Sigmoid colon (tissue), 7 donors: ENCODE measurements around the gene CCNL2. TPM values are rescaled to one million over a fixed set of nuclear protein-coding genes. Genes with fewer than 3 reads are reported as not detected.

Experiments used
- DNase-seq: peaks from one replicate; pipeline ENCODE4 v3.0.0-alpha.2; 2019
- H3K27ac ChIP-seq, 4 donors: fragments of 200-600 bp; sonication (generic); one replicate each; pipeline ENCODE4 v1.5.1; 2016 to 2019; ENCODE audit warnings: mild to moderate bottlenecking in 1 of 4
- H3K27me3 ChIP-seq, 3 donors: fragments of 200-600 bp; sonication (generic); one replicate each; pipeline ENCODE4 v1.5.1; 2019; ENCODE audit warnings: mild to moderate bottlenecking in 1 of 3
- H3K36me3 ChIP-seq, 4 donors: fragments of 200-600 bp; sonication (generic); one replicate each; pipeline ENCODE4 v1.5.1; 2016 to 2019
- H3K4me1 ChIP-seq, 4 donors: fragments of 200-600 bp; sonication (generic); one replicate each; pipeline ENCODE4 v1.5.1; 2017 to 2019
- H3K4me3 ChIP-seq, 4 donors: fragments of 200-600 bp; sonication (generic); one replicate each; pipeline ENCODE4 v1.5.1; 2017 to 2019; ENCODE audit warnings: mild to moderate bottlenecking in 2 of 4, moderate library complexity in 1 of 4
- H3K9me3 ChIP-seq, 4 donors: fragments of 200-600 bp in 3 of 4; sonication (generic) in 3 of 4; one replicate each; pipeline versions ENCODE4 v1.5.1 to v1.6.1; 2013 to 2019
- EP300 ChIP-seq, 4 donors: sonication (generic); formaldehyde crosslinking; IDR thresholded peaks; one replicate each; pipeline ENCODE4 v1.6.1; 2017; ENCODE audit warnings: antibody characterized with exemption in 4 of 4
- POLR2A ChIP-seq, 2 donors: fragments of 450-650 bp; IDR thresholded peaks; one replicate each; pipeline ENCODE4 v1.6.1; 2016; ENCODE audit warnings: antibody characterized with exemption in 2 of 2, mild to moderate bottlenecking in 2 of 2, moderate library complexity in 2 of 2
- POLR2AphosphoS5 ChIP-seq, 4 donors: sonication (generic); formaldehyde crosslinking; IDR thresholded peaks; one replicate each; pipeline ENCODE4 v1.6.1; 2017; ENCODE audit warnings: antibody characterized with exemption in 4 of 4
- WGBS, 2 donors: extraction: QIAGEN DNeasy Blood & Tissue Kit; methylation state at CpG; one replicate each; pipeline ENCODE4 v1.1.7; 2013; 5-methylcytosine and 5-hydroxymethylcytosine counted together
- intact Hi-C: fragments of 100-400 bp; cut with DNase I; formaldehyde crosslinking; loops from one replicate; pipeline ENCODE4 v1.15.1; 2023
- polyA plus RNA-seq, 3 donors: library from polyadenylated mRNA; stranded (reverse); fragments of 200-250 nt; gene quantifications; one replicate each; pipeline ENCODE4 v1.2.3, GENCODE V29; 2013
- total RNA-seq, 4 donors: library from RNA; depleted of rRNA; stranded (reverse); fragments of >200 nt; gene quantifications; one replicate each; pipeline ENCODE4 v1.1.0, GENCODE V29; 2016
- TF ChIP-seq, protein P1 (sequence below), 4 experiments: fragments of 450-650 bp in 3 of 4; fragments of 200-600 bp in 1 of 4; IDR thresholded peaks; one replicate each; pipeline ENCODE4 v1.5.1; 2016 to 2019; ENCODE audit warnings: antibody characterized with exemption in 4 of 4, mild to moderate bottlenecking in 3 of 4, moderate library complexity in 2 of 4
- donor health status: healthy with polysubstance abuse.
- donor health status: Bipolar disorder and iron deficiency.
- donor health status: healthy.

CCNL2 gene
- total and polyA plus RNA-seq, 7 donors = 15.0 to 375 (median 139) TPM

GRCh38 chr1:1340185-1340584, 59.0 kb downstream of the CCNL2 start:
- DNase-seq = no peak
- H3K4me3 ChIP-seq = no peak overlapping the region
- peaks cover 0 to 12% (median 9%) of the 10 kb centered on the region in 4 donors for H3K4me1 ChIP-seq
- no peak overlapping the region for H3K27ac ChIP-seq
- peaks cover 16 to 64% (median 37%) of the 10 kb centered on the region in 4 donors for H3K36me3 ChIP-seq
- intact Hi-C loops = no loop called here
- TF ChIP-seq, protein P1, sequence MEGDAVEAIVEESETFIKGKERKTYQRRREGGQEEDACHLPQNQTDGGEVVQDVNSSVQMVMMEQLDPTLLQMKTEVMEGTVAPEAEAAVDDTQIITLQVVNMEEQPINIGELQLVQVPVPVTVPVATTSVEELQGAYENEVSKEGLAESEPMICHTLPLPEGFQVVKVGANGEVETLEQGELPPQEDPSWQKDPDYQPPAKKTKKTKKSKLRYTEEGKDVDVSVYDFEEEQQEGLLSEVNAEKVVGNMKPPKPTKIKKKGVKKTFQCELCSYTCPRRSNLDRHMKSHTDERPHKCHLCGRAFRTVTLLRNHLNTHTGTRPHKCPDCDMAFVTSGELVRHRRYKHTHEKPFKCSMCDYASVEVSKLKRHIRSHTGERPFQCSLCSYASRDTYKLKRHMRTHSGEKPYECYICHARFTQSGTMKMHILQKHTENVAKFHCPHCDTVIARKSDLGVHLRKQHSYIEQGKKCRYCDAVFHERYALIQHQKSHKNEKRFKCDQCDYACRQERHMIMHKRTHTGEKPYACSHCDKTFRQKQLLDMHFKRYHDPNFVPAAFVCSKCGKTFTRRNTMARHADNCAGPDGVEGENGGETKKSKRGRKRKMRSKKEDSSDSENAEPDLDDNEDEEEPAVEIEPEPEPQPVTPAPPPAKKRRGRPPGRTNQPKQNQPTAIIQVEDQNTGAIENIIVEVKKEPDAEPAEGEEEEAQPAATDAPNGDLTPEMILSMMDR (IDR thresholded peaks at IDR 0.05) = no peak
- TF ChIP-seq EP300 (IDR thresholded peaks at IDR 0.05) = no peak
- TF ChIP-seq POLR2AphosphoS5 (IDR thresholded peaks at IDR 0.05) = no peak
- no peak for TF ChIP-seq POLR2A (IDR thresholded peaks at IDR 0.05)
- no peaks in the 10 kb centered on the region for H3K9me3 ChIP-seq
- no peaks in the 10 kb centered on the region for H3K27me3 ChIP-seq
- WGBS, 2 donors = 82 to 90% methylated on average over 23 of the region's 23 CpGs

- Histone ChIP-seq H3K9me3 (no peaks in the 10 kb centered on the region), H3K4me3 (no peak overlapping the region), H3K27ac (no peak overlapping the region), H3K36me3 (peaks cover 16 to 64% (median 37%) of the 10 kb centered on the region in 4 donors), H3K27me3 (no peaks in the 10 kb centered on the region), H3K4me1 (no peaks in the 10 kb centered on the region)
- TF ChIP-seq, protein P1 (IDR thresholded peaks at IDR 0.05) = no peak
- no peak for TF ChIP-seq EP300 (IDR thresholded peaks at IDR 0.05)
- TF ChIP-seq POLR2A (IDR thresholded peaks at IDR 0.05) = no peak
- 95 to 96% methylated on average over 36 of the region's 36 CpGs for WGBS, 2 donors
- intact Hi-C loops = no loop called here
- no peak for DNase-seq
Observed at GRCh38 chr1:1338278-1338677, 60.9 kb downstream of the CCNL2 start.

- H3K27me3 ChIP-seq = no peaks in the 10 kb centered on the region
- H3K27ac ChIP-seq = no peak overlapping the region
- H3K36me3 ChIP-seq = peaks cover 16 to 64% (median 37%) of the 10 kb centered on the region in 4 donors
- no peak for TF ChIP-seq POLR2AphosphoS5 (IDR thresholded peaks at IDR 0.05)
- TF ChIP-seq EP300 (IDR thresholded peaks at IDR 0.05) = no peak
- no peak for TF ChIP-seq POLR2A (IDR thresholded peaks at IDR 0.05)
- TF ChIP-seq, protein P1 (IDR thresholded peaks at IDR 0.05) = no peak
- H3K4me3 ChIP-seq = no peak overlapping the region
- DNase-seq = no peak
- intact Hi-C loops = no loop called here
- H3K9me3 ChIP-seq = no peaks in the 10 kb centered on the region
- H3K4me1 ChIP-seq = no peaks in the 10 kb centered on the region
- 42 to 82% methylated on average over 18 of the region's 18 CpGs for WGBS, 2 donors
Observed at GRCh38 chr1:1337793-1338147, 61.4 kb downstream of the CCNL2 start.

DNA sequence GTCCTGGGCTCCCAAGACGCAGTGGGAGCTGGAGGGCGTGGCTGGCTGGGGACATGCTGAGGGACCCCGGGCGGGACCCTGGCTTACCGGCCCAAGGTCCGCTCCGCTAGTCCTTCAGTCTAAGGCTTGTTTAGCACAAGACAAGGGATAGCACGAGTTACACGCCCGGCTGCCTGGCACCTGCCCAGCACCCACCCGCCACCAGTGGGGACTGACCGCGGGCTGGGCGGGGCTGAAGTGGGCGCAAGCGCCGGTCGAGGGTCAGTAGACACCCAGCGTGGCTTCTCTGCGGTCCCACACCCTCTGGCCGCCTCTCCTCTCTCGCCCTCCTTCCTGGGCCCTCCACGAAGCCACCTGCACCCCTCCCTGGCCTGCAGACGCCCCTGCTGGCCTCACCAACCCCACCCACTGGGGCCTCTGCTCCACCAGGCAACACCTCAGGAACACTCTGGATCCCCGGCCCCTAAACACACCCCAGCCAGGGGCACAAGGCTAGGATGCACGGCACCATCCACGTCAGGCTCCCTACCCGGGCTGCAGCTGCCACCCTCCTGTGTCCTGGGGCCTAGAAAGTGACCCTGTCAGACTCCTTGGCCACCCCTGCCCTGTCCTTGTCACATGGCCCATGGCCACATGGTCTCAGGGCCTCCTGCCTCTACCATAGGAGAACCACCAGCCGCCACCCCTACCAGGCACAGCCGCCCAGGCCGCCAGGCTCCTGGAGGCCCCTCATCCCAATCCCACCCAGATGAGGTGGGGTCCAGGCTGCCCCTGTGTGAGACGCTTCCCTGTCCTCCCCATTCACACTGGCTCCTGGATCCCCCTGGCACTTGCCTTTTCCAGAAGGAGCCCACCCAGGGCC, 62.0 kb downstream of the CCNL2 start:
- 86 to 92% methylated on average over 32 of the region's 32 CpGs for WGBS, 2 donors
- H3K4me3 ChIP-seq = no peak overlapping the region
- no peaks in the 10 kb centered on the region for H3K4me1 ChIP-seq
- TF ChIP-seq POLR2A (IDR thresholded peaks at IDR 0.05) (no peak), POLR2AphosphoS5 (IDR thresholded peaks at IDR 0.05) (no peak), EP300 (IDR thresholded peaks at IDR 0.05) (no peak)
- TF ChIP-seq, protein P1 (IDR thresholded peaks at IDR 0.05) = no peak
- peaks cover 16 to 63% (median 37%) of the 10 kb centered on the region in 4 donors for H3K36me3 ChIP-seq
- H3K9me3 ChIP-seq = no peaks in the 10 kb centered on the region
- no peak overlapping the region for H3K27ac ChIP-seq
- DNase-seq = no peak
- intact Hi-C loops = no loop called here
- H3K27me3 ChIP-seq = no peaks in the 10 kb centered on the region
